ENCODE data around the gene PRKAG2.

DNA sequence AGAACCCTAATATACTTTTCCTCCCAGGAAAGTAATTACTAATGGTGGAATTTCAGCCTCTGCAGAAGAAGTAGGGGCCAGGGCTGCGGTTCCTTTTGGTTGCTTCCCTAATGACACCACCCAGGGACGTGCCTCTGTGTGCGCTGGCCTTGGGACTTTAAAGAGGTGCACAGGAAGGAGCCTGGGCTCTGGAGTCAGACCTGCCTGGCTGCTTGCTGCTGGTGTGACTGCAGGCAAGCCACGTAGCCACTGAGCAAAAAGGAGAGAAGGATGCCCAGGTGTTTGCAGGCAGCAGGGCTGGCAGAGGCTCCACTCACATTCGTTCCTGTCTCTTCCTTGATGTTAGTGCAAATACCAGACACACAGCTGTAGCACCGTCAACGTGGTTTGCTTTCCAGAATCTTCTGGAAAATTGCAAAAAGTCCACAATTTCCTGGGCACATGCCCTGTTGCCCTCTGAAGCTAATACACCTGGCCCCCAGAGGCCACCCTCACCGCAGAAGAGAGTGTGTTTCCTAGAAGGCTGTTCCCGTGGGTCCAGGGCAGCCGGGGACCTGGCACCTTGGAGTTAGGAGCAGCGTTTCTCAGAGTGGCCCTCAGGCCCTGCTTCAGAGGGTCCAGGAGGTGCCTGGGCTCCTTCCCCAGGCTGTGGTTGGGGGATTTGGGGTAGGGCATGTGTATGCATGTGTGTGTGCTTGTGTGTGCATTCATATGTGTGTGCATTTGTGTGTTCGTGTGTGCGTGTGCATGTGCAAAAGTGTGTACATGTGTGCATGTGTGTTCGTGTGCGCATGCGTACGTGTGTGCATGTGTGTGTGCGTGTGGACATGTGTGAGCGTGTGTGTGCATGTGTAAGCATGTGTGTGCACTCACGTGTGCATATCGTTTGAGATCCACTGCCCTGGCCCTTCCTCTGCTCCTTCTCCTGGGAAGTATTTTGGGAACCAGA, 12.8 kb upstream of the PRKAG2 start:
- TF ChIP-seq, protein P1, sequence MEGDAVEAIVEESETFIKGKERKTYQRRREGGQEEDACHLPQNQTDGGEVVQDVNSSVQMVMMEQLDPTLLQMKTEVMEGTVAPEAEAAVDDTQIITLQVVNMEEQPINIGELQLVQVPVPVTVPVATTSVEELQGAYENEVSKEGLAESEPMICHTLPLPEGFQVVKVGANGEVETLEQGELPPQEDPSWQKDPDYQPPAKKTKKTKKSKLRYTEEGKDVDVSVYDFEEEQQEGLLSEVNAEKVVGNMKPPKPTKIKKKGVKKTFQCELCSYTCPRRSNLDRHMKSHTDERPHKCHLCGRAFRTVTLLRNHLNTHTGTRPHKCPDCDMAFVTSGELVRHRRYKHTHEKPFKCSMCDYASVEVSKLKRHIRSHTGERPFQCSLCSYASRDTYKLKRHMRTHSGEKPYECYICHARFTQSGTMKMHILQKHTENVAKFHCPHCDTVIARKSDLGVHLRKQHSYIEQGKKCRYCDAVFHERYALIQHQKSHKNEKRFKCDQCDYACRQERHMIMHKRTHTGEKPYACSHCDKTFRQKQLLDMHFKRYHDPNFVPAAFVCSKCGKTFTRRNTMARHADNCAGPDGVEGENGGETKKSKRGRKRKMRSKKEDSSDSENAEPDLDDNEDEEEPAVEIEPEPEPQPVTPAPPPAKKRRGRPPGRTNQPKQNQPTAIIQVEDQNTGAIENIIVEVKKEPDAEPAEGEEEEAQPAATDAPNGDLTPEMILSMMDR (IDR thresholded peaks at IDR 0.05; ENCODE audit: low read length) = no peak
- TF ChIP-seq EZH2 (IDR thresholded peaks at IDR 0.05; ENCODE audit: borderline replicate concordance, low read length) = no peak

All from OCI-LY1 (cell line).